ENCODE measurements around the gene ASCL3. TPM values are rescaled to one million over a fixed set of nuclear protein-coding genes. Genes with fewer than 3 reads are reported as not detected.
A peak's percentile ranks its signal among the peaks of the same experiment; 100 is the strongest.

The ASCL3 gene
- total and polyA plus RNA-seq, 2 experiments from 2014 or later = not detected

DNA sequence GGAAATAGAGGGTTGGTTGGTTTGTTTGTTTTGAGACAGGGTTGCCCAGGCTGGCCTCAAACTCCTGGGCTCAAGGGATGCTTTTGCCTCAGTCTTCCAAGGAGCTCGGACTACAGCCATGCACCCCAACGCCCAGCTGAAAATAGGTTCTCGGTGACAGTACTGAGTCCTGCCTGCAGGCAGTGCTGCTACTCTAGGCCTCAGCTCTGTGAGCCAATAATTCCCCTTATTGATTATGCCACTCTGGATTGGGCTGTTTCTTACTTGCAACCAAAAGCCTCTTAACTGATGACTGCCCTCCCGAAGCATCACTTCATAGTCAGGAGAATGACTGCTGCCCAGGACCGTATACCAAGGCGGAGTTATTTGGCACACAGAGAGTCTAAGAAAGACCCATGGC lies 8.9 kb downstream of the ASCL3 start:
- Histone ChIP-seq H3K4me2 (ENCODE audit: unreplicated experiment) (no peak overlapping the region), H3K4me3 (no peak overlapping the region), H3K27me3 (replicated peaks; ENCODE audit: insufficient read depth) (no peaks in the 10 kb centered on the region), H3K27ac (no peak overlapping the region), H3K9ac (no peak overlapping the region), H3K4me1 (ENCODE audit: insufficient read depth) (peaks cover 25% of the 10 kb centered on the region), H3K79me2 (ENCODE audit: insufficient read depth) (no peaks in the 10 kb centered on the region), H3K9me2 (ENCODE audit: insufficient read depth) (no peaks in the 10 kb centered on the region), H2AFZ (no peak overlapping the region), H3K9me3 (ENCODE audit: low read depth) (no peaks in the 10 kb centered on the region), H3K36me3 (ENCODE audit: low read depth) (no peaks in the 10 kb centered on the region), H4K20me1 (ENCODE audit: insufficient read depth) (no peaks in the 10 kb centered on the region), H3F3A (ENCODE audit: insufficient read depth) (peaks cover 16% of the 10 kb centered on the region)
- WGBS, 2 experiments (ENCODE audit: low coverage in 1 of 2, low lambda C conversion rate in 2 of 2, missing lambda C conversion rate in 2 of 2) = 89 to 95% methylated on average over 6 of the region's 6 CpGs
- in situ Hi-C loops (cut with MboI) = no loop called here
- TF ChIP-seq EZH2 (IDR thresholded peaks at IDR 0.05; ENCODE audit: insufficient read depth, poor library complexity, severe bottlenecking) (no peak), EZH2phosphoT487 (IDR thresholded peaks at IDR 0.05; ENCODE audit: insufficient read depth, low read depth) (no peak)
- DNase-seq = no peak

DNA sequence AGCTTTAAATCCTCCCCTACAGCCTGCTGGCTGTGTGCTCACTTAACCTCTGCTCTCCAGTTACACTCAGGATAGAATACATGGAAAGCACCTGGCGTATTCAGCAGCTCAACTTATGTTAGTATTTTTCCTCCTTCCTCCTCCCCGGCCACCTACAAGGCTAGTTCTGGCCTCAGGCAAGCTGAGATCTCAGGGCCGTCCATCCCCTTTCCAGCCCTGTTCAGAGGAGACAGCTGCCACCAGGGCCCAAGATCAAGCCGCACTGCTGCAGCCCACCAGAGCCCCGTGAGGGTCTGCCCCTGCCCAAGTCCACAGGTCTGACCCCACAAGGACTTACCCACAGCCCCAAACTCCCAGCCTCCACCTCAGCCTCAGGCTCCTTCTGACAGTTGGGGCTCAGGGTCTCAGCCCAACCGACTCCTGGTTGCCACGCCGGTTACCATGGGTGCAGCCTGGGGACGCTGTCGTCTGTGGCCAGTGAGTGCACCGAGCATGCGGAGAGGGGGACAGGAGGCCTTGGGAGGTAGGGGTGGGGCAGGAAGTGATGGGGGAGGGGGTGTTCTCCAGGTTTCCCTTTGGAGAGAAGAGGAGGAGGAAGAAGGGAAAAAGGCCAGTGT lies 10.1 kb downstream of the ASCL3 start, which contains the start of gene C11orf16:
C11orf16 (minus strand) TSS at position 384 of the 617 bp plus-strand sequence. CDS start 639 bp downstream, outside the sequence.
- no peaks in the 10 kb centered on the region for H3K27me3 ChIP-seq (replicated peaks; ENCODE audit: insufficient read depth)
- H3K36me3 ChIP-seq (ENCODE audit: low read depth) = no peaks in the 10 kb centered on the region
- H3K9ac ChIP-seq = no peak within 1 kb of the TSS
- no peak within 1 kb of the TSS for H3K4me2 ChIP-seq (ENCODE audit: unreplicated experiment)
- no peaks in the 10 kb centered on the region for H3K79me2 ChIP-seq (ENCODE audit: insufficient read depth)
- no peak for DNase-seq
- no peaks in the 10 kb centered on the region for H4K20me1 ChIP-seq (ENCODE audit: insufficient read depth)
- in situ Hi-C loops (cut with MboI) = no loop called here
- TF ChIP-seq EZH2phosphoT487 (IDR thresholded peaks at IDR 0.05; ENCODE audit: insufficient read depth, low read depth) = no peak
- TF ChIP-seq EZH2 (IDR thresholded peaks at IDR 0.05; ENCODE audit: insufficient read depth, poor library complexity, severe bottlenecking) = no peak
- H3F3A ChIP-seq (ENCODE audit: insufficient read depth) = peaks cover 24% of the 10 kb centered on the region
- peaks cover 31% of the 10 kb centered on the region for H3K4me1 ChIP-seq (ENCODE audit: insufficient read depth)
- no peaks in the 10 kb centered on the region for H3K9me3 ChIP-seq (ENCODE audit: low read depth)
- H3K4me3 ChIP-seq = no peak within 1 kb of the TSS
- no peaks in the 10 kb centered on the region for H3K9me2 ChIP-seq (ENCODE audit: insufficient read depth)
- no peak within 1 kb of the TSS for H3K27ac ChIP-seq
- no peak within 1 kb of the TSS for H2AFZ ChIP-seq
- whole genome bisulfite sequencing, 2 experiments (ENCODE audit: low coverage in 1 of 2, low lambda C conversion rate in 2 of 2, missing lambda C conversion rate in 2 of 2) = 89 to 95% methylated on average over 11 to 12 of the region's 12 CpGs

GRCh38 chr11:8930456-8931175 lies 12.2 kb downstream of the ASCL3 start:
- in situ Hi-C loops (cut with MboI) = no loop called here
- no peak overlapping the region for H3K4me3 ChIP-seq
- H3K4me1 ChIP-seq (ENCODE audit: insufficient read depth) = peaks cover 31% of the 10 kb centered on the region
- no peaks in the 10 kb centered on the region for H3K9me3 ChIP-seq (ENCODE audit: low read depth)
- H2AFZ ChIP-seq = no peak overlapping the region
- no peak overlapping the region for H3K27ac ChIP-seq
- no peaks in the 10 kb centered on the region for H3K27me3 ChIP-seq (replicated peaks; ENCODE audit: insufficient read depth)
- no peaks in the 10 kb centered on the region for H3K9me2 ChIP-seq (ENCODE audit: insufficient read depth)
- WGBS, 2 experiments (ENCODE audit: low coverage in 1 of 2, low lambda C conversion rate in 2 of 2, missing lambda C conversion rate in 2 of 2) = 72 to 73% methylated on average over 12 of the region's 12 CpGs
- H3K4me2 ChIP-seq (ENCODE audit: unreplicated experiment) = no peak overlapping the region
- H3K79me2 ChIP-seq (ENCODE audit: insufficient read depth) = no peaks in the 10 kb centered on the region
- H3K36me3 ChIP-seq (ENCODE audit: low read depth) = no peaks in the 10 kb centered on the region
- H4K20me1 ChIP-seq (ENCODE audit: insufficient read depth) = no peaks in the 10 kb centered on the region
- TF ChIP-seq EZH2phosphoT487 (IDR thresholded peaks at IDR 0.05; ENCODE audit: insufficient read depth, low read depth) = no peak
- no peak for TF ChIP-seq EZH2 (IDR thresholded peaks at IDR 0.05; ENCODE audit: insufficient read depth, poor library complexity, severe bottlenecking)
- H3F3A ChIP-seq (ENCODE audit: insufficient read depth) = peaks cover 24% of the 10 kb centered on the region
- peak; percentile 61 for DNase-seq
- H3K9ac ChIP-seq = no peak overlapping the region

- no peaks in the 10 kb centered on the region for H4K20me1 ChIP-seq (ENCODE audit: insufficient read depth)
- no peaks in the 10 kb centered on the region for H3K36me3 ChIP-seq (ENCODE audit: low read depth)
- no peak overlapping the region for H3K4me3 ChIP-seq
- WGBS, 2 experiments (ENCODE audit: low coverage in 1 of 2, low lambda C conversion rate in 2 of 2, missing lambda C conversion rate in 2 of 2) = 86 to 89% methylated on average over 9 of the region's 9 CpGs
- no peak overlapping the region for H2AFZ ChIP-seq
- no peaks in the 10 kb centered on the region for H3K9me2 ChIP-seq (ENCODE audit: insufficient read depth)
- no peak for TF ChIP-seq EZH2 (IDR thresholded peaks at IDR 0.05; ENCODE audit: insufficient read depth, poor library complexity, severe bottlenecking)
- TF ChIP-seq EZH2phosphoT487 (IDR thresholded peaks at IDR 0.05; ENCODE audit: insufficient read depth, low read depth) = no peak
- H3K4me2 ChIP-seq (ENCODE audit: unreplicated experiment) = no peak overlapping the region
- H3K9ac ChIP-seq = no peak overlapping the region
- no peaks in the 10 kb centered on the region for H3K79me2 ChIP-seq (ENCODE audit: insufficient read depth)
- H3K4me1 ChIP-seq (ENCODE audit: insufficient read depth) = peaks cover 22% of the 10 kb centered on the region
- H3F3A ChIP-seq (ENCODE audit: insufficient read depth) = peaks cover 9% of the 10 kb centered on the region
- H3K27me3 ChIP-seq (replicated peaks; ENCODE audit: insufficient read depth) = no peaks in the 10 kb centered on the region
- DNase-seq = peak; percentile 79
- peak overlapping the region; percentile 41 for H3K27ac ChIP-seq
- no peaks in the 10 kb centered on the region for H3K9me3 ChIP-seq (ENCODE audit: low read depth)
- in situ Hi-C loops (cut with MboI) = no loop called here
Observed at GRCh38 chr11:8928981-8929615, 13.7 kb downstream of the ASCL3 start.

All from GM23248 (cell line).